Fibroblast of lung (primary cell): ENCODE measurements around the gene ANO2. TPM values are rescaled to one million over a fixed set of nuclear protein-coding genes. Genes with fewer than 3 reads are reported as not detected.

ENCODE experiments used
- DNase-seq, 2 donors: peaks; one replicate each; pipeline versions ENCODE4 v3.0.0 to v3.0.0-alpha.2; 2010; ENCODE audit warnings: low read depth in 2 of 2
- H2AFZ ChIP-seq: 2 replicates; pipeline ENCODE4 v1.5.1; 2012; ENCODE audit warnings: low read length, control low read depth, inconsistent platforms
- H3K27ac ChIP-seq: 2 replicates; pipeline ENCODE4 v1.5.1; 2011; ENCODE audit warnings: low read length, control low read depth; ENCODE audit not compliant: insufficient read depth
- H3K27me3 ChIP-seq: 2 replicates; pipeline ENCODE4 v1.5.1; 2011; ENCODE audit warnings: mild to moderate bottlenecking, low read length; ENCODE audit not compliant: control insufficient read depth, insufficient read depth
- H3K36me3 ChIP-seq: 2 replicates; pipeline ENCODE4 v1.5.1; 2011; ENCODE audit warnings: low read length; ENCODE audit not compliant: control insufficient read depth, insufficient read depth
- H3K4me1 ChIP-seq: 2 replicates; pipeline ENCODE4 v1.5.1; 2011; ENCODE audit warnings: low read length; ENCODE audit not compliant: control insufficient read depth, insufficient read depth; ENCODE audit errors: extremely low read depth
- H3K4me2 ChIP-seq: 2 replicates; pipeline ENCODE4 v1.5.1; 2011; ENCODE audit warnings: low read length, control low read depth; ENCODE audit not compliant: insufficient read depth; ENCODE audit errors: extremely low read depth
- H3K4me3 ChIP-seq, 4 experiments: fragments of 200-600 bp in 1 of 4; sonication (generic) in 1 of 4; replicated peaks in 1 of 4; 2 replicates each; pipeline ENCODE4 v1.5.1; 2011 to 2016; ENCODE audit warnings: low read length in 4 of 4, low read depth in 3 of 4, mild to moderate bottlenecking in 3 of 4, control low read depth in 2 of 4, inconsistent platforms in 1 of 4, mixed read lengths in 1 of 4; ENCODE audit not compliant: insufficient read depth in 1 of 4; ENCODE audit errors: control extremely low read depth in 1 of 4
- H3K79me2 ChIP-seq: 2 replicates; pipeline ENCODE4 v1.5.1; 2012; ENCODE audit warnings: mild to moderate bottlenecking, low read length, inconsistent platforms; ENCODE audit not compliant: control insufficient read depth, insufficient read depth
- H3K9ac ChIP-seq: 2 replicates; pipeline ENCODE4 v1.5.1; 2011; ENCODE audit warnings: mild to moderate bottlenecking, low read length, control low read depth; ENCODE audit not compliant: insufficient read depth
- H3K9me3 ChIP-seq: 2 replicates; pipeline ENCODE4 v1.5.1; 2012; ENCODE audit warnings: low read depth, low read length; ENCODE audit not compliant: control insufficient read depth, insufficient read depth
- H4K20me1 ChIP-seq: 2 replicates; pipeline ENCODE4 v1.5.1; 2011; ENCODE audit warnings: low read length; ENCODE audit not compliant: control insufficient read depth, insufficient read depth; ENCODE audit errors: extremely low read depth
- CTCF ChIP-seq, 2 donors: IDR thresholded peaks in 1 of 2; conservative IDR thresholded peaks in 1 of 2; 1 replicate in 1 of 2; 2 replicates in 1 of 2; pipeline ENCODE4 v1.5.1; 2011 to 2012; ENCODE audit warnings: low read length in 2 of 2, control low read depth in 1 of 2, inconsistent platforms in 1 of 2, low read depth in 1 of 2, mild to moderate bottlenecking in 1 of 2
- EZH2 ChIP-seq: IDR thresholded peaks from 2 replicates; pipeline ENCODE4 v1.5.1; 2012; ENCODE audit warnings: low read length, control low read depth, mild to moderate bottlenecking; ENCODE audit errors: missing control alignments
- polyA plus RNA-seq, 2 donors: library from polyadenylated mRNA; depleted of rRNA in 1 of 2; stranded (reverse) in 1 of 2; unstranded in 1 of 2; fragments of >200 nt; gene quantifications; 2 replicates each; pipeline ENCODE4 v1.2.1, GENCODE V29; 2011 to 2012; ENCODE audit warnings: missing spikeins in 1 of 2
- total RNA-seq: library from RNA; depleted of rRNA; stranded (reverse); fragments of >200 nt; gene quantifications from 2 replicates; pipeline ENCODE4 v1.2.1, GENCODE V29; 2014

Gene ANO2
- total and polyA plus RNA-seq, 2 donors (not counting 1 experiment from before 2014, with no cell fraction given): 0.15 to 0.17 TPM

GRCh38 chr12:5556033-5556614 lies 388.9 kb downstream of the ANO2 start:
- Histone ChIP-seq H3K9me3 (no peaks in the 10 kb centered on the region), H2AFZ (no peak overlapping the region), H3K4me3 (no peak overlapping the region), H3K79me2 (no peaks in the 10 kb centered on the region), H3K27me3 (no peaks in the 10 kb centered on the region), H3K4me2 (no peak overlapping the region), H3K27ac (no peak overlapping the region), H4K20me1 (no peaks in the 10 kb centered on the region), H3K36me3 (no peaks in the 10 kb centered on the region), H3K4me1 (no peaks in the 10 kb centered on the region), H3K9ac (no peak overlapping the region)
- TF ChIP-seq CTCF (conservative IDR thresholded peaks at IDR 0.05 in 1 of 2, IDR thresholded peaks at IDR 0.05 in 1 of 2; ENCODE audit: low read depth in 1 of 2, low read length in 2 of 2) (peak in 1 of 2 donors; percentile 22), EZH2 (no peak)
- DNase-seq: no peak

- Histone ChIP-seq H3K4me2 (no peak overlapping the region), H3K27ac (no peak overlapping the region), H3K9me3 (no peaks in the 10 kb centered on the region), H3K79me2 (no peaks in the 10 kb centered on the region), H3K27me3 (no peaks in the 10 kb centered on the region), H3K4me1 (no peaks in the 10 kb centered on the region), H2AFZ (no peak overlapping the region), H4K20me1 (no peaks in the 10 kb centered on the region), H3K4me3 (no peak overlapping the region), H3K9ac (no peak overlapping the region), H3K36me3 (no peaks in the 10 kb centered on the region)
- no peak for TF ChIP-seq EZH2
- no peak for TF ChIP-seq CTCF (conservative IDR thresholded peaks at IDR 0.05 in 1 of 2, IDR thresholded peaks at IDR 0.05 in 1 of 2; ENCODE audit: low read depth in 1 of 2, low read length in 2 of 2)
- DNase-seq: peak in 1 of 2 donors; percentile 57
Observed at GRCh38 chr12:5554711-5555110, 390.3 kb downstream of the ANO2 start.

GRCh38 chr12:5549011-5549410 lies 396.0 kb downstream of the ANO2 start:
- Histone ChIP-seq H3K36me3 (no peaks in the 10 kb centered on the region), H3K4me3 (no peak overlapping the region), H3K27me3 (no peaks in the 10 kb centered on the region), H2AFZ (no peak overlapping the region), H3K79me2 (no peaks in the 10 kb centered on the region), H3K4me2 (no peak overlapping the region), H3K9me3 (no peaks in the 10 kb centered on the region), H3K9ac (no peak overlapping the region), H3K4me1 (no peaks in the 10 kb centered on the region), H4K20me1 (no peaks in the 10 kb centered on the region), H3K27ac (no peak overlapping the region)
- no peak for DNase-seq
- no peak for TF ChIP-seq CTCF (conservative IDR thresholded peaks at IDR 0.05 in 1 of 2, IDR thresholded peaks at IDR 0.05 in 1 of 2; ENCODE audit: low read depth in 1 of 2, low read length in 2 of 2)
- no peak for TF ChIP-seq EZH2
